Retinal pigment epithelial cell (primary cell): ENCODE data around the gene PSMG4.

ENCODE experiments used
- DNase-seq: peaks from one replicate; pipeline ENCODE4 v3.0.0-alpha.2; 2010; ENCODE audit warnings: low read depth
- H3K4me3 ChIP-seq: 2 replicates; pipeline ENCODE4 v1.5.1; 2011; ENCODE audit warnings: mild to moderate bottlenecking, low read length, control low read depth, moderate library complexity
- CTCF ChIP-seq: conservative IDR thresholded peaks from 2 replicates; pipeline ENCODE4 v1.5.1; 2011; ENCODE audit warnings: low read depth, low read length, control low read depth, inconsistent platforms

The PSMG4 gene

GRCh38 chr6:3282476-3283236 is 23.9 kb downstream of the PSMG4 start:
- no peak for TF ChIP-seq CTCF
- DNase-seq = no peak
- no peak overlapping the region for H3K4me3 ChIP-seq

DNA sequence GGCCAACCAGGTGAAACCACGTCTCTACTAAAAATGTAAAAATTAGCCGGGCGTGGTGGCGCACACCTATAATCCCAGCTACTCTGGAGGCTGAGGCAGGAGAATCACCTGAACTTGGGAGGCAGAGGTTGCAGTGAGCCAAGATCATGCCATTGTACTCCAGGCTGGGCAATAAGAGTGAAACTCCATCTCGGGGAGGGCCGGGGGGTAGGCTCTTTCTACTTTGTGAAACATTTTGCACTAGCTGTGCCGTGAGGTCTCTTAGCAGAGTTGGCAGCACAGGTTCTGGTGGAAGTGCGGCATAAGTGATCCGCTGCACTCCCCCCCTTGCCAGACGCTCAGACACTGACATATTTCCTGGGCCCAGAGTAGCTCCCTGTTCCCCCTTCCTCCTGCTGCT is 24.5 kb downstream of the PSMG4 start:
- TF ChIP-seq CTCF = no peak
- no peak for DNase-seq

GRCh38 chr6:3283641-3284435 is 25.1 kb downstream of the PSMG4 start:
- no peak for TF ChIP-seq CTCF
- no peak overlapping the region for H3K4me3 ChIP-seq
- DNase-seq = no peak

More for the DNA sequence above, 24.5 kb downstream of the PSMG4 start:
- no peak overlapping the region for H3K4me3 ChIP-seq

- DNase-seq = no peak
- TF ChIP-seq CTCF = no peak
- H3K4me3 ChIP-seq = no peak overlapping the region
Measured at GRCh38 chr6:3284436-3284876, 25.7 kb downstream of the PSMG4 start.

DNA sequence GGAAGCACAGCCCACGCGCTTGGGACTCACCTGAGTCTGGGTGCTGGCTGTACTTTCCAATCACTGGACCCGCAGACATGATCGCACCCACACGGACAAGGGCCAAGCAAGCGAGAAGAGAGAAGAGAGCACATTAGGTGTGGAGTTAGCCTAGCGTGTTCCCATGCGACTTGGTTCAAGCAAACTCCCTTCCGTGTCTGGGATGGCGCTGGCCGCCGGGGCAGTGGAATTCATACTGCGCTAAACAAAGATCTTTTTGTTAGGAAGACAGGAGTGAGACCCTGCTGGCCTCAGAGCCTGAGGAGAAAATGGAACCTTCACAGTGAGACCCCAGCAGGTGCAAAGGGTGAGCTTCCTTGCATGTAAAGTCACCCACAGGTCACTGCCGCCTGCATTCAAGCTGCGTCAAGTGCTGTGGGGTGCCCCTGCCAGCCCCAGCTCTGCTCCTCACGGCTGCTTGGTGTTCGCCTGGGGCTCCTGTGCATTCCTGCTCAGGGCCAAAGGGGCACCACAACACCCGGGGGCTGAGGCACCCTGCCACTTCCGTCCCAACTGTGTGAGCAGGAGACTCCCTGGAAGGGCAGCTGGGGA is 26.4 kb downstream of the PSMG4 start:
- TF ChIP-seq CTCF = no peak
- H3K4me3 ChIP-seq = no peak overlapping the region
- no peak for DNase-seq

- no peak overlapping the region for H3K4me3 ChIP-seq
- DNase-seq = no peak
- TF ChIP-seq CTCF = no peak
Measured at GRCh38 chr6:3285732-3286131, 27.0 kb downstream of the PSMG4 start.
